ENCODE results near the gene TRIO. TPM values are rescaled to one million over a fixed set of nuclear protein-coding genes. Genes with fewer than 3 reads are reported as not detected.

Gene TRIO
- total and polyA plus RNA-seq, 11 donors, result 35.2 to 99.1 (median 58.4) TPM

GRCh38 chr5:14351086-14351661, 208.0 kb downstream of the TRIO start:
- TF ChIP-seq CTCF (IDR thresholded peaks at IDR 0.05), result no peak
- TF ChIP-seq POLR2A (IDR thresholded peaks at IDR 0.05), result no peak
- Histone ChIP-seq H3K9me3 (no peaks in the 10 kb centered on the region), H3K27me3 (no peaks in the 10 kb centered on the region), H3K27ac (no peak overlapping the region), H3K4me1 (peaks cover 0 to 39% (median 5%) of the 10 kb centered on the region in 12 donors), H3K4me3 (no peak overlapping the region), H3K36me3 (peaks cover 0 to 33% (median 7%) of the 10 kb centered on the region in 9 donors)
- no peak for DNase-seq
- ATAC-seq, result no peak
- 63 to 76% (median 65%) methylated on average over 7 of the region's 7 CpGs for whole genome bisulfite sequencing, 4 donors
- intact Hi-C loops (cut with DNase I), result loop anchor here in 7 of 10 donors (5.0 to 10.0 kb wide), 8 partner anchors 244 to 664 kb away; partner anchors contain the start of gene OTULIN (in 1 of the 7)

GRCh38 chr5:14351845-14352712, 208.9 kb downstream of the TRIO start:
- Histone ChIP-seq H3K27ac (no peak overlapping the region), H3K4me1 (peaks cover 0 to 43% (median 12%) of the 10 kb centered on the region in 12 donors), H3K9me3 (no peaks in the 10 kb centered on the region), H3K36me3 (peaks cover 0 to 26% (median 0%) of the 10 kb centered on the region in 9 donors), H3K4me3 (no peak overlapping the region), H3K27me3 (no peaks in the 10 kb centered on the region)
- ATAC-seq (peak; percentile 64 to 89 (median 86)), DNase-seq (peak; percentile 57 to 73 (median 63))
- no peak for TF ChIP-seq POLR2A (IDR thresholded peaks at IDR 0.05)
- peak; percentile 92 to 99 (median 96) for TF ChIP-seq CTCF (IDR thresholded peaks at IDR 0.05)
- 69 to 79% (median 72%) methylated on average over 7 of the region's 7 CpGs for WGBS, 4 donors
- intact Hi-C loops (cut with DNase I), result loop anchor here in 8 of 10 donors (1.0 to 10.0 kb wide), 11 partner anchors 245 to 663 kb away; partner anchors contain the start of gene OTULIN (in 1 of the 8)

- H3K4me1 ChIP-seq, result peaks cover 0 to 59% (median 22%) of the 10 kb centered on the region in 12 donors
- no peaks in the 10 kb centered on the region for H3K9me3 ChIP-seq
- intact Hi-C loops (cut with DNase I), result loop anchor here in 8 of 10 donors (2.0 to 10.0 kb wide), 10 partner anchors 247 to 661 kb away; partner anchors contain the start of gene OTULIN (in 1 of the 8)
- ATAC-seq (no peak), DNase-seq (no peak)
- H3K27me3 ChIP-seq, result no peaks in the 10 kb centered on the region
- no peak overlapping the region for H3K4me3 ChIP-seq
- TF ChIP-seq CTCF (IDR thresholded peaks at IDR 0.05), result no peak
- TF ChIP-seq POLR2A (IDR thresholded peaks at IDR 0.05), result no peak
- WGBS, 4 donors, result 77 to 83% (median 80%) methylated on average over 11 of the region's 11 CpGs
- no peak overlapping the region for H3K27ac ChIP-seq
- peaks cover 0 to 31% (median 11%) of the 10 kb centered on the region in 9 donors for H3K36me3 ChIP-seq
Observed at GRCh38 chr5:14353726-14354474, 210.8 kb downstream of the TRIO start.
